ENCODE results near the gene CCDC82.

CCDC82 gene

GRCh38 chr11:96329419-96329818, 60.3 kb downstream of the CCDC82 start:
- DNase-seq (ENCODE audit: low read depth in 2 of 2): no peak

- DNase-seq (ENCODE audit: low read depth in 2 of 2): no peak
These were observed 61.2 kb downstream of the CCDC82 start for GRCh38 chr11:96328395-96329010.

GRCh38 chr11:96326959-96327358, 62.8 kb downstream of the CCDC82 start:
- DNase-seq (ENCODE audit: low read depth in 2 of 2): no peak

GRCh38 chr11:96324912-96325311, 64.8 kb downstream of the CCDC82 start:
- no peak for DNase-seq (ENCODE audit: low read depth in 2 of 2)

- no peak for DNase-seq (ENCODE audit: low read depth in 2 of 2)
These were observed 66.1 kb downstream of the CCDC82 start for GRCh38 chr11:96323642-96323985.

- no peak for DNase-seq (ENCODE audit: low read depth in 2 of 2)
These were observed 66.7 kb downstream of the CCDC82 start for GRCh38 chr11:96322775-96323641.

GRCh38 chr11:96321091-96321490, 68.6 kb downstream of the CCDC82 start:
- no peak for DNase-seq (ENCODE audit: low read depth in 2 of 2)

GRCh38 chr11:96319898-96320656, 69.6 kb downstream of the CCDC82 start:
- DNase-seq (ENCODE audit: low read depth in 2 of 2): no peak

GRCh38 chr11:96318850-96319249, 70.9 kb downstream of the CCDC82 start:
- DNase-seq (ENCODE audit: low read depth in 2 of 2): no peak

- DNase-seq (ENCODE audit: low read depth in 2 of 2): no peak
These were observed 71.3 kb downstream of the CCDC82 start for GRCh38 chr11:96318399-96318798.

- DNase-seq (ENCODE audit: low read depth in 2 of 2): no peak
These were observed 71.7 kb downstream of the CCDC82 start for GRCh38 chr11:96317985-96318384.

- DNase-seq (ENCODE audit: low read depth in 2 of 2): no peak
These were observed 72.1 kb downstream of the CCDC82 start for GRCh38 chr11:96317571-96317970.

- DNase-seq (ENCODE audit: low read depth in 2 of 2): no peak
These were observed 72.8 kb downstream of the CCDC82 start for GRCh38 chr11:96316869-96317268.

- DNase-seq (ENCODE audit: low read depth in 2 of 2): no peak
These were observed 74.2 kb downstream of the CCDC82 start for GRCh38 chr11:96315476-96315875.

- no peak for DNase-seq (ENCODE audit: low read depth in 2 of 2)
These were observed 75.2 kb downstream of the CCDC82 start for GRCh38 chr11:96314326-96315020.

GRCh38 chr11:96313163-96313562, 76.5 kb downstream of the CCDC82 start:
- no peak for DNase-seq (ENCODE audit: low read depth in 2 of 2)

GRCh38 chr11:96311120-96311568, 78.6 kb downstream of the CCDC82 start:
- no peak for DNase-seq (ENCODE audit: low read depth in 2 of 2)

GRCh38 chr11:96310236-96310635, 79.5 kb downstream of the CCDC82 start:
- no peak for DNase-seq (ENCODE audit: low read depth in 2 of 2)

- DNase-seq (ENCODE audit: low read depth in 2 of 2): no peak
These were observed 80.1 kb downstream of the CCDC82 start for GRCh38 chr11:96309643-96310017.

GRCh38 chr11:96309016-96309642, 80.6 kb downstream of the CCDC82 start:
- DNase-seq (ENCODE audit: low read depth in 2 of 2): no peak

GRCh38 chr11:96307776-96308140, 82.0 kb downstream of the CCDC82 start:
- DNase-seq (ENCODE audit: low read depth in 2 of 2): no peak

Data from stimulated activated CD4-positive, alpha-beta T cell treated with anti-CD3 and anti-CD28 coated beads, Interleukin-12 subunit alpha, Interleukin-12 subunit beta, amount 100 ng/mL, for 24 hours (primary cell).